Muscle of leg (tissue), 11 donors: ENCODE results near the gene MAP1LC3A. TPM values are rescaled to one million over a fixed set of nuclear protein-coding genes. Genes with fewer than 3 reads are reported as not detected.

ENCODE experiments used
- DNase-seq: peaks from one replicate; pipeline ENCODE4 v3.0.0; 2013
- H3K27ac ChIP-seq: one replicate; pipeline ENCODE4 v1.5.1; 2013; ENCODE audit warnings: mild to moderate bottlenecking, low read length, control low read depth
- H3K27me3 ChIP-seq: one replicate; pipeline ENCODE4 v1.6.1; 2013; ENCODE audit warnings: low read length; ENCODE audit not compliant: control insufficient read depth, insufficient read depth
- H3K36me3 ChIP-seq: one replicate; pipeline ENCODE4 v1.6.1; 2013; ENCODE audit warnings: low read length; ENCODE audit not compliant: control insufficient read depth, insufficient read depth
- H3K4me1 ChIP-seq: one replicate; pipeline ENCODE4 v1.6.1; 2013; ENCODE audit warnings: low read length; ENCODE audit not compliant: control insufficient read depth, insufficient read depth
- H3K4me3 ChIP-seq: one replicate; pipeline ENCODE4 v1.5.1; 2013; ENCODE audit warnings: low read length, control low read depth
- H3K9me3 ChIP-seq: replicated peaks from 2 replicates; pipeline ENCODE4 v1.6.1; 2013; ENCODE audit warnings: low read depth, low read length; ENCODE audit not compliant: control insufficient read depth
- WGBS: methylation state at CpG from one replicate; pipeline ENCODE4 v1.1.5; 2013; ENCODE audit warnings: missing lambda C conversion rate; ENCODE audit not compliant: insufficient coverage; 5-methylcytosine and 5-hydroxymethylcytosine counted together
- polyA plus RNA-seq, 8 donors: library from polyadenylated mRNA; unstranded; fragments of 120-200 nt; gene quantifications; one replicate each; pipeline versions ENCODE4 v1.2.1 to v1.2.3, GENCODE V29; 2013; ENCODE audit warnings: inconsistent platforms in 1 of 8, low replicate concordance in 1 of 8; ENCODE audit not compliant: insufficient read length in 8 of 8, insufficient read depth in 1 of 8
- total RNA-seq: library from RNA; stranded (reverse); fragments of 120-200 nt; gene quantifications from one replicate; pipeline ENCODE4 v1.2.4, GENCODE V29; 2013

Gene MAP1LC3A
- total and polyA plus RNA-seq, 9 donors, result 16.9 to 28.2 (median 21.2) TPM

GRCh38 chr20:34574426-34574825, 15.9 kb downstream of the MAP1LC3A start:
- Histone ChIP-seq H3K4me3 (no peak overlapping the region), H3K27me3 (no peaks in the 10 kb centered on the region), H3K4me1 (no peaks in the 10 kb centered on the region), H3K27ac (no peak overlapping the region), H3K9me3 (no peaks in the 10 kb centered on the region), H3K36me3 (peaks cover 37% of the 10 kb centered on the region)
- no peak for DNase-seq
- 94% methylated on average over 5 of the region's 5 CpGs for WGBS

- Histone ChIP-seq H3K9me3 (no peaks in the 10 kb centered on the region), H3K4me3 (no peak overlapping the region), H3K27ac (no peak overlapping the region), H3K27me3 (no peaks in the 10 kb centered on the region), H3K36me3 (peaks cover 37% of the 10 kb centered on the region), H3K4me1 (no peaks in the 10 kb centered on the region)
- no peak for DNase-seq
- 93% methylated on average over 2 of the region's 6 CpGs for WGBS
These were observed 16.3 kb downstream of the MAP1LC3A start for GRCh38 chr20:34574861-34575260.

- Histone ChIP-seq H3K4me3 (no peak overlapping the region), H3K4me1 (no peaks in the 10 kb centered on the region), H3K9me3 (no peaks in the 10 kb centered on the region), H3K27me3 (no peaks in the 10 kb centered on the region), H3K36me3 (peaks cover 37% of the 10 kb centered on the region), H3K27ac (no peak overlapping the region)
- no peak for DNase-seq
- 100% methylated on average over 4 of the region's 5 CpGs for WGBS
These were observed 16.8 kb downstream of the MAP1LC3A start for GRCh38 chr20:34575271-34575670.

- no peak for DNase-seq
- Histone ChIP-seq H3K4me1 (no peaks in the 10 kb centered on the region), H3K27me3 (no peaks in the 10 kb centered on the region), H3K9me3 (no peaks in the 10 kb centered on the region), H3K27ac (no peak overlapping the region), H3K36me3 (peaks cover 40% of the 10 kb centered on the region), H3K4me3 (no peak overlapping the region)
- 88% methylated on average over 3 of the region's 4 CpGs for WGBS
These were observed 17.2 kb downstream of the MAP1LC3A start for GRCh38 chr20:34575756-34576155.

GRCh38 chr20:34577061-34577460, 18.5 kb downstream of the MAP1LC3A start:
- WGBS, result 97% methylated on average over 4 of the region's 4 CpGs
- H3K27ac ChIP-seq, result no peak overlapping the region
- peaks cover 41% of the 10 kb centered on the region for H3K36me3 ChIP-seq

GRCh38 chr20:34578025-34578424, 19.5 kb downstream of the MAP1LC3A start:
- no peaks in the 10 kb centered on the region for H3K9me3 ChIP-seq
- peaks cover 6% of the 10 kb centered on the region for H3K4me1 ChIP-seq
- no peaks in the 10 kb centered on the region for H3K27me3 ChIP-seq
- H3K4me3 ChIP-seq, result no peak overlapping the region
- no peak for DNase-seq
- no CpG with 5 or more reads among the region's 2 CpGs for WGBS
- peaks cover 45% of the 10 kb centered on the region for H3K36me3 ChIP-seq
- no peak overlapping the region for H3K27ac ChIP-seq

More at GRCh38 chr20:34577061-34577460, 18.5 kb downstream of the MAP1LC3A start:
- no peaks in the 10 kb centered on the region for H3K9me3 ChIP-seq
- no peak for DNase-seq
- no peak overlapping the region for H3K4me3 ChIP-seq
- peaks cover 6% of the 10 kb centered on the region for H3K4me1 ChIP-seq
- H3K27me3 ChIP-seq, result no peaks in the 10 kb centered on the region

GRCh38 chr20:34578521-34578920, 20.0 kb downstream of the MAP1LC3A start:
- H3K4me1 ChIP-seq, result peaks cover 6% of the 10 kb centered on the region
- no peak overlapping the region for H3K27ac ChIP-seq
- no peak for DNase-seq
- H3K4me3 ChIP-seq, result no peak overlapping the region
- no peaks in the 10 kb centered on the region for H3K27me3 ChIP-seq
- H3K9me3 ChIP-seq, result no peaks in the 10 kb centered on the region
- 77% methylated on average over 6 of the region's 6 CpGs for WGBS
- H3K36me3 ChIP-seq, result peaks cover 45% of the 10 kb centered on the region

GRCh38 chr20:34579191-34579978, 20.9 kb downstream of the MAP1LC3A start:
- Histone ChIP-seq H3K27ac (no peak overlapping the region), H3K27me3 (no peaks in the 10 kb centered on the region), H3K36me3 (peaks cover 45% of the 10 kb centered on the region), H3K4me3 (no peak overlapping the region), H3K4me1 (peaks cover 6% of the 10 kb centered on the region), H3K9me3 (no peaks in the 10 kb centered on the region)
- DNase-seq, result no peak
- 51% methylated on average over 4 of the region's 11 CpGs for WGBS

DNA sequence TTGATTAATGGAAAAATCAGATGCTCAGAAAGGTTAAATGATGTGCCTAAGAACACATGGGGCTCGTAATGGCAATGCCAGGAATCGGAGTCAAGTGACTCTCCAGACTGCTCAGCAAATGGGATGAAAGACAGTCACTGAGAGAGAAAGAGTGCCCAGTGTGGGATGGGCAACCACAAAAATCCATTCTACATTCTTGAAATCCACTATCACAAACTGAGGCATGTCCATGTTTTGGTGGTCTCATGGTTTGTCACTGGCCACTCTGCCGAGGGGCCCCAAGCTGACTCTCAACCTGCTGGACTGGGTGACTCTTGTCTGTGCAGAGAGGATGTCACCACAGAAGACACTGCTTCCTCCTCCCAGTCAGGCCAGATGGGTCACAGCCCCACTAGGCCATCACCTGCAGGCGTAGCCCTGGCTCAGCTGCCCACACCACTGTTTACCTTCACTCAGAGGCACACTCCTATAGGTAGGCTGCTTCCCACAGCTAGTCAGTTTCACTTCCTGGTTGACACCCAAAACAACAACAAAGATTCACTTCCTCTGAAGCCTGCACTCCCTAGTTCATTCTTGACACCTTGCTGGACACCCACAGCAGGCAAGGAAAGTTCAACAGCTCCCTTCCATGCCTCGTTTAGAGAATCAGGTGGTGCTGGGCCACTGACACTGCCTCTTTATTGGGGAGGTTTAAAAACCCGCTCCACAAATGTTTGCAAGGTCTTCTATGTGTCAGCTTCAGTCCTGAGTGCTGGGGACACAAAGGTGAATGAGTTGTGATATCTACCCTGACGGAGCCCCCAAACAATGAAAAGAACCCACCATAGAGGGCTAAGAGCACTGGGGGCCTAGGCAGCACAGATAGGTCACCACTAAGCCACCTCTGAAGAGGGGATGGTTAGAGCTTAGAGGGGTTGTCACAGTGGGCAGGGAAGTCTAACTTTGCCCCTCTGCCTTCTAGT, 21.7 kb downstream of the MAP1LC3A start:
- no peaks in the 10 kb centered on the region for H3K9me3 ChIP-seq
- 83% methylated on average over 6 of the region's 7 CpGs for WGBS
- peaks cover 41% of the 10 kb centered on the region for H3K36me3 ChIP-seq
- no peak overlapping the region for H3K4me3 ChIP-seq
- no peak for DNase-seq
- H3K4me1 ChIP-seq, result peaks cover 6% of the 10 kb centered on the region
- H3K27me3 ChIP-seq, result no peaks in the 10 kb centered on the region
- H3K27ac ChIP-seq, result no peak overlapping the region
